A673 (cell line): ENCODE results near the gene TMED5. TPM values are rescaled to one million over a fixed set of nuclear protein-coding genes. Genes with fewer than 3 reads are reported as not detected.
A peak's percentile ranks its signal among the peaks of the same experiment; 100 is the strongest.
"Not testable (repeated sequence)": the region's sequence is repeated elsewhere in the genome, so short reads cannot be mapped to it uniquely, and the experiment has no call there.

Experiments used
- Bru-seq: library from RNA; stranded (reverse); fragments of 400-500 nt; gene quantifications from one replicate; lab custom pipeline; 2021; lab: Mats Ljungman, UMichigan
- BruChase-seq, 2 experiments: library from RNA; stranded (reverse); fragments of 400-500 nt; gene quantifications; one replicate each; lab custom pipeline; 2021; lab: Mats Ljungman, UMichigan
- BruUV-seq: library from RNA; stranded (reverse); fragments of 400-500 nt; replicated peaks from 2 replicates; lab custom pipeline; 2021; lab: Mats Ljungman, UMichigan
- CTCF ChIA-PET: fragments of 300-600 bp; sonication (Branson Sonifier 250); formaldehyde crosslinking; loops from one replicate; lab custom pipeline; 2022; ENCODE audit warnings: antibody characterized with exemption; lab: Charles Lee
- POLR2A ChIA-PET: fragments of 300-600 bp; sonication (Branson Sonifier 250); formaldehyde crosslinking; loops from one replicate; lab custom pipeline; 2022; ENCODE audit warnings: antibody characterized with exemption; ENCODE audit not compliant: low non-redundant PET; lab: Charles Lee
- DNase-seq: peaks from one replicate; pipeline ENCODE4 v3.0.0-alpha.2; 2015; ENCODE audit warnings: low spot score
- H3K27ac ChIP-seq: fragments of 200-600 bp; sonication (generic); 2 replicates; pipeline ENCODE4 v1.5.1; 2016; ENCODE audit warnings: mixed run types, low read depth, mild to moderate bottlenecking, mixed read lengths, antibody characterized with exemption, low read length; ENCODE audit not compliant: poor library complexity, severe bottlenecking
- H3K27me3 ChIP-seq: fragments of 200-600 bp; sonication (generic); replicated peaks from 2 replicates; pipeline ENCODE4 v1.6.1; 2017; ENCODE audit warnings: mixed run types, low read depth, mild to moderate bottlenecking, mixed read lengths, antibody characterized with exemption, low read length; ENCODE audit not compliant: insufficient read depth, poor library complexity
- H3K36me3 ChIP-seq: fragments of 200-600 bp; sonication (generic); 2 replicates; pipeline ENCODE4 v1.6.1; 2016; ENCODE audit warnings: mixed run types, mild to moderate bottlenecking, mixed read lengths, antibody characterized with exemption, low read length; ENCODE audit not compliant: insufficient read depth, poor library complexity, severe bottlenecking
- H3K4me1 ChIP-seq: fragments of 200-600 bp; sonication (generic); 2 replicates; pipeline ENCODE4 v1.6.1; 2017; ENCODE audit warnings: mixed run types, mild to moderate bottlenecking, mixed read lengths, antibody characterized with exemption, low read length; ENCODE audit not compliant: insufficient read depth, poor library complexity, severe bottlenecking
- H3K4me3 ChIP-seq: fragments of 200-600 bp; sonication (generic); 2 replicates; pipeline ENCODE4 v1.5.1; 2016; ENCODE audit warnings: low read depth, mixed run types, mild to moderate bottlenecking, mixed read lengths, low read length; ENCODE audit not compliant: poor library complexity, severe bottlenecking
- H3K9me3 ChIP-seq: fragments of 200-600 bp; sonication (generic); 2 replicates; pipeline ENCODE4 v1.6.1; 2016; ENCODE audit warnings: mixed run types, low read depth, mild to moderate bottlenecking, mixed read lengths, antibody characterized with exemption, low read length; ENCODE audit not compliant: poor library complexity, severe bottlenecking
- EZH2 ChIP-seq: fragments of 200-600 bp; sonication (generic); IDR thresholded peaks from 2 replicates; pipeline ENCODE4 v1.6.1; 2017; ENCODE audit warnings: borderline replicate concordance, low read depth, mild to moderate bottlenecking, mixed read lengths, antibody characterized with exemption, low read length; ENCODE audit not compliant: poor library complexity, severe bottlenecking
- intact Hi-C: fragments of 100-400 bp; cut with micrococcal nuclease; formaldehyde crosslinking; loops from one replicate; pipeline ENCODE4 v1.10.0; 2022; ENCODE audit not compliant: unreplicated experiment
- long read RNA-seq: library from polyadenylated mRNA; stranded (forward); transcript quantifications from one replicate; pipeline ENCODE4 v2.0.0, GENCODE V29; 2022
- total RNA-seq: library from RNA; stranded (reverse); gene quantifications from 2 replicates; pipeline ENCODE4 v1.2.3, GENCODE V29; 2021
- TF ChIP-seq, protein P1 (sequence below): fragments of 300-800, 200-600 bp; sonication (generic); conservative IDR thresholded peaks from 2 replicates; pipeline ENCODE4 v1.5.1; 2017; ENCODE audit warnings: low read depth, mild to moderate bottlenecking, antibody characterized with exemption, low read length, moderate library complexity, mixed read lengths

Gene TMED5
- total RNA-seq (45.5 and 52.6 TPM in 2 replicates), Bru-seq, nascent RNA (percentile 89 among the genes with signal in this experiment), BruChase-seq, experiment 1, labeled RNA remaining after a 2-hour chase (percentile 90 among the genes with signal in this experiment), BruChase-seq, experiment 2, labeled RNA remaining after a 6-hour chase (percentile 94 among the genes with signal in this experiment)
- long read RNA-seq, full-length matches to known transcripts, result 187 of 200 reads
- long read RNA-seq, partial matches to known transcripts, result 1 of 200 reads
- long read RNA-seq, other reads (novel, unspliced or antisense), result 12 of 200 reads

DNA sequence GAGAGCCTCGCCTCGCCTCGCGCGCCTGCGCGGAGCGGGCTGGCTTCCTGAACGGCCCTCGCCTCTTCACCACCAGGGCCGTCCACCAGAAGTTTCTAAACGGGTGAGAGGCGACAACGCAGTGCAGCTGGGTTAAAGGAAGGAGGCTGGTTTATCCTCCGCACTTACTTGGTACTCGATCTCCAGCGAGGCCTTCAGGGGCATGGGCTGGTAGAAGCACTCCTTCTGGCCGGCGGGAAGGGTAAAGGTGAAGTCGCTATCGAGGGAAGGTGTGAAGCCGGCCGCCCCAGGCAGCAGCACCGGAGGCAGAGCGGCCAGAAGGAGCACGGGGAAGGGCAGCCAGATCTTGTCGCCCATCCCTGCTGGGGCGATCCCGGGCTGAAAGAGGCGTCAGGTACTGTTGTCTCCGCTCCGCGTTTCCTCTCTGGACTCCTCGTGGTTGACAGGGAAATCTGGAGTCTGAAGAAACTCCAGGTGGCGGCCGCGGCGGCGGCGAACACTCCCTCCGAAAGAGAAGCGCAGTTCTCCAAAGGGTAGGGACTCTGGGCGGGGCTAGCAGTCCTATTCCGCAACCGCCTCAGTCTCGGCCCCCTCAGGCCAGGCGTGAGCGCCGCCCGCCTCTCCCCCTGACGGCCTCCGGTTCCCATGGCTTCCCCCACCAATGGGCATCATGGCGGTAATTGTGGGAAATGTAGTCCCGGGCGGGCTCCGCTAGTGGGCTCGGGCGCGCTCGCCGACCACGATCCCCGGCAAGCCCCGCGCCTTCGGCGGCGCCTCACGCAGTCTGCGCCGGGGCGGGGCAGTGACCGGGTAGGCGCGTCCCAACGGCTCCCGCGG, at the start of gene TMED5:
Gene TMED5 (minus strand): TSS at position 528 of the 837 bp plus-strand sequence. CDS start 171 bp downstream, at position 357.
- H3K36me3 ChIP-seq, result peaks cover 5% of the 10 kb centered on the region
- no peak for TF ChIP-seq EZH2
- TF ChIP-seq, protein P1, sequence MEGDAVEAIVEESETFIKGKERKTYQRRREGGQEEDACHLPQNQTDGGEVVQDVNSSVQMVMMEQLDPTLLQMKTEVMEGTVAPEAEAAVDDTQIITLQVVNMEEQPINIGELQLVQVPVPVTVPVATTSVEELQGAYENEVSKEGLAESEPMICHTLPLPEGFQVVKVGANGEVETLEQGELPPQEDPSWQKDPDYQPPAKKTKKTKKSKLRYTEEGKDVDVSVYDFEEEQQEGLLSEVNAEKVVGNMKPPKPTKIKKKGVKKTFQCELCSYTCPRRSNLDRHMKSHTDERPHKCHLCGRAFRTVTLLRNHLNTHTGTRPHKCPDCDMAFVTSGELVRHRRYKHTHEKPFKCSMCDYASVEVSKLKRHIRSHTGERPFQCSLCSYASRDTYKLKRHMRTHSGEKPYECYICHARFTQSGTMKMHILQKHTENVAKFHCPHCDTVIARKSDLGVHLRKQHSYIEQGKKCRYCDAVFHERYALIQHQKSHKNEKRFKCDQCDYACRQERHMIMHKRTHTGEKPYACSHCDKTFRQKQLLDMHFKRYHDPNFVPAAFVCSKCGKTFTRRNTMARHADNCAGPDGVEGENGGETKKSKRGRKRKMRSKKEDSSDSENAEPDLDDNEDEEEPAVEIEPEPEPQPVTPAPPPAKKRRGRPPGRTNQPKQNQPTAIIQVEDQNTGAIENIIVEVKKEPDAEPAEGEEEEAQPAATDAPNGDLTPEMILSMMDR, result peak; percentile 14; the same call in 1 of the 2 replicates
- BruUV-seq, result no TSS peak
- peak within 1 kb of the TSS; percentile 76 for H3K4me3 ChIP-seq
- ChIA-PET POLR2A (interaction anchor here (0.5 kb wide), 1 partner anchor 166 kb away, joined by 3 read pairs; the partner anchor contains the start of gene DR1), CTCF (no interaction called here)
- peak; percentile 99 for DNase-seq
- intact Hi-C loops, result loop anchor here (2.0 kb wide), 1 partner anchor 99 kb away; no protein-coding TSS in a partner anchor
- H3K4me1 ChIP-seq, result peaks cover 33% of the 10 kb centered on the region
- H3K27me3 ChIP-seq, result no peaks in the 10 kb centered on the region
- H3K27ac ChIP-seq, result peak within 1 kb of the TSS; percentile 93
- H3K9me3 ChIP-seq, result no peaks in the 10 kb centered on the region

DNA sequence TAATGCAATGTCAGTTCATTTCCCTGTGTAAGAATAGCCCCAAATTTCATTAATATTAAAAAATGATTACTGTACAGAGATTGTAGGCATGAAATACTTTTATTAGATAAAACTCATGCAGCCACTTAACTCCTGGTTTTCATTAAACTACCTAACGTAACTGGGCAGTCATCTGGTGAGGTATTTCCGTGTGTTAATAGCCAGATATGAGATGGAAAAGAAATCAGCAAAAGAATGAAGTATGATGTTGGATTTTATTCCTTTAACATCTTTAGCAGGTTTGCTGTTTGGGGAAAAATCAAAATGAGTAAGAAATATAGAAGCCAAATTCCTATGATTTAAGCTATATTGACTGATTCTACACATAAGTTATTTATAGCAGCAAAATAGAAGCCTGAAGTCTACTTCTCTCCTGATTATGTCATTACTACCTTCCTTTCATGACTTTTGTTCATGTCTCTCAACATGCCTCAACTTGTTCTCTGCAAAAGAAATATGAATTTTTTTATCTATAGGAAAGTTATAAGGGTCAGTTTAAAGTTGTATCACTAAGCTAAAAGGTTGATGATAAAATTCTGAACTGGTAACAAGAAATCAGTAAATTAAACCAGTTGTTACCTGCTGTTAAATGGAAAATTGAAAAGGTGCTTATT, 42.9 kb upstream of the TMED5 start:
- POLR2A ChIA-PET, result no interaction called here

DNA sequence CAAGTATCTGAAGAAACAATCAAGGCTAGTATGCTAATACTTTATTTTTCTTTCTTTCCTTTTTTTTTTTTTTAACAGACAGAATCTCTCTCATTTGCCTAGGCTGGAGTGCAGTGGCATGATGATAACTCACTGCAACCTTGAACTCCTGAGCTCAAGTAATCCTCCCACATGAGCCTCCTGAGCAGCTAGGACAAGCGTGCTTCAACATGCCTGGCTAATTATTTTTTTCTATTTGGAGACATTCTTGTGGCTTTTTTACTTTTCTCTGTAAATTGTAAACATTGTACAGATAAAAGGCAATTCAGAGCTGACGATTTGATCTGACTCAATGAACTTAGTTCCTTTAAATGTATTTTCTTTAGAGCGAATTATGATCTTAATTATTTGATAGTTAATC, 41.7 kb upstream of the TMED5 start:
- H3K27ac ChIP-seq, result no peak overlapping the region
- POLR2A ChIA-PET, result no interaction called here
- TF ChIP-seq EZH2, result no peak
- TF ChIP-seq, protein P1, result no peak
- BruUV-seq, result no TSS peak
- no peak overlapping the region for H3K4me3 ChIP-seq
- no peaks in the 10 kb centered on the region for H3K4me1 ChIP-seq
- peaks cover 40% of the 10 kb centered on the region for H3K36me3 ChIP-seq
- no peaks in the 10 kb centered on the region for H3K9me3 ChIP-seq
- intact Hi-C loops, result no loop called here
- DNase-seq, result peak; percentile 17
- CTCF ChIA-PET, result no interaction called here
- no peaks in the 10 kb centered on the region for H3K27me3 ChIP-seq

More for the DNA sequence above, 42.9 kb upstream of the TMED5 start:
- Histone ChIP-seq H3K27me3 (no peaks in the 10 kb centered on the region), H3K9me3 (no peaks in the 10 kb centered on the region), H3K36me3 (peaks cover 32% of the 10 kb centered on the region), H3K4me3 (no peak overlapping the region), H3K27ac (no peak overlapping the region), H3K4me1 (no peaks in the 10 kb centered on the region)
- TF ChIP-seq, protein P1, result no peak
- no peak for TF ChIP-seq EZH2
- CTCF ChIA-PET, result no interaction called here
- no peak for DNase-seq
- no TSS peak for BruUV-seq
- intact Hi-C loops, result no loop called here

DNA sequence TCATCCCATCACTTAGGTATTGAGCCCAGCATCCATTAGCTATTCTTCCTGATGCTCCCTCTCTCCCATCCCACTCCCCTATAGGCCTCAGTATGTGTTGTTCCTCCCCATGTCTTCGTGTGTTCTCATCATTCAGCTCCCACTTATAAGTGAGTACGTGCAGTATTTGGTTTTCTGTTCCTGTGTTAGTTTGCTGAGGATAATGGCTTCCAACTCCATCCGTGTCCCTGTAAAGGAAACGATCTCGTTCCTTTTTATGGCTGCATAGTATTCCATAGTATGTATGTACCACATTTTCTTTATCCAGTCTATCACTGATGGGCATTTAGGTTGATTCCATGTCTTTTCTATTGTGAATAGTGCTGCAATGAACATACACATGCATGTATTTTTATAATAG, 40.5 kb upstream of the TMED5 start:
- BruUV-seq, H3K27me3 ChIP-seq, POLR2A ChIA-PET, DNase-seq, CTCF ChIA-PET, H3K4me1 ChIP-seq, H3K27ac ChIP-seq, H3K9me3 ChIP-seq, intact Hi-C loops, H3K4me3 ChIP-seq: not testable (repeated sequence)
- peaks cover 45% of the 10 kb centered on the region for H3K36me3 ChIP-seq
